ENCODE results near the gene SYNE1.

DNA sequence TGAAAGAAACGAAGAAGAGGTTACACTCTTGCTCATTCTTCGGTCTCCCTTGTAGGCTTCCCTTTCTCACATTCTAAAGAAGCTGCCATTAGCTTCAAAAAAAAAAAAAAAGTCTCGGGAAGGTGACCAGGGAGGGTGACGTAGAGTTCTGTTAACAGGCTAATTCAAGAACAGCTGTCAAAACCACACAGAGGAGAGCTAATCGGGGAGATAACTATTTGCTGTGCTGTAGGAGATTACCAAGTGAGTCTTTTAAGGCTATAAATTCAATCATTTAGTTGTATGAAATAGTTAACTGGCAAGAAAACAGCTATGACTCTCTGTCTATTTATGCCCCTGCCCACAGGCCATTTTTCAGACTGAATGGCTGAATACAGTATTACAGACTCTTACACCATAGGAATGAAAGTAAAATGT lies 256.8 kb downstream of the SYNE1 start:
- TF ChIP-seq YY1 (IDR thresholded peaks at IDR 0.05; ENCODE audit: insufficient read depth, insufficient read length), result no peak
- TF ChIP-seq ZNF274 (IDR thresholded peaks at IDR 0.05; ENCODE audit: low read depth, low read length), result no peak
